ENCODE measurements around the gene ONECUT3.

ONECUT3 gene

GRCh38 chr19:1761528-1762242, 8.4 kb downstream of the ONECUT3 start:
- Mint-ChIP-seq H3K27me3 (ENCODE audit: low read depth, poor library complexity) (peaks cover 100% of the 10 kb centered on the region), H3K36me3 (ENCODE audit: low read depth) (no peaks in the 10 kb centered on the region)
- TF ChIP-seq CTCF (IDR thresholded peaks at IDR 0.05) = no peak

GRCh38 chr19:1762243-1763117, 9.2 kb downstream of the ONECUT3 start:
- Mint-ChIP-seq H3K9me3 (peaks cover 4% of the 10 kb centered on the region), H3K4me1 (no peaks in the 10 kb centered on the region), H3K4me3 (no peak overlapping the region), H3K36me3 (ENCODE audit: low read depth) (no peaks in the 10 kb centered on the region), H3K27ac (no peak overlapping the region), H3K27me3 (ENCODE audit: low read depth, poor library complexity) (peaks cover 100% of the 10 kb centered on the region)
- no peak for TF ChIP-seq CTCF (IDR thresholded peaks at IDR 0.05)
- no peak for DNase-seq

More at GRCh38 chr19:1761528-1762242, 8.4 kb downstream of the ONECUT3 start:
- Mint-ChIP-seq H3K27ac (no peak overlapping the region), H3K4me1 (peaks cover 7% of the 10 kb centered on the region), H3K9me3 (peaks cover 4% of the 10 kb centered on the region), H3K4me3 (no peak overlapping the region)
- no peak for DNase-seq

DNA sequence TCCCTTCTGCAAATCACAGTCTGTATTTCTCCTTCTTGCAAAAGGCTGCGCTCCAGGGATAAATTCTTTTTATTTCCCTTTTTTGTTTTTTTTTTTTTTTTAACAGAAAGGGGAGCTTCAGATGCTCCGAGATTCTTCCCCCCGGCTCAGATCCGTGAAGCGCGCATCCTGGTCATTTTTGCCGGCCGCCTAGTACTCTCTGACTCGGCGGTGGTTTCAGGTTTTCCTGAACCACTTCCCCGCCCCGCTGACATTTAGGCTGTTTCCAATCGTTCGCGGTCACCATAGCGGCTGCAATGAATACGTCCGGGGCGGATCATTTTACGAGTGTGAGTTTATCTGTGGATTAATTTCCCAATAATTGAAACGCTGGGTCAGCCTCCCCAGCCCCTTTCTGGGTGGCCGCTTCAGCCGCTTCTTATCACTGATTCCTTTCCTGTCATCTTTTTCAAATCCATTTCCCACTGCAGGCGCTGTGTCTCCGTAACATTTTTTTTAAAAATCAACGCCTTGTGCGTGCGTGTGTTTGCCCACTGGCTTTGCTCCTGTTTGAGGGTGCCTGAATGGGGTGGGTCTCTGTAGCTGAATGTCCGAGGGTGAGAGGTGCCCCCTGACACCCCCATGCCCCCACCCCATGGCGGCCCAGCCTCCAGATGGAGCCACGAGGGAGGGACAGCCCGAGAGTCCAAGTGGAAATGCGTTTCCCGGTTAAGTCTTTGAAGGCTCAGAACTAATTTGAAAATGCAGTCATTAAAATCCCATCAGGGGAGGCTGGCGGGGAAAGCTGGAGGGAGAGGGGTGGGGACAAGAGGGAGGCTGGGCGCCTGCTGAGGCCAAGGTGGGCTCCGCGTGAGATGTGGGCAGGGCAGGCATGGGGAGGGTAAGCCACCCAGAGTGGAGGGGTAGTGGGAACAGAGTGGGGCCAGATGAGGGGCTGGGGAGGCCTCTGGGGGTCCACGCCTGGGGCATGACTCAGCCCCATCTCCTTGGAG, 10.6 kb downstream of the ONECUT3 start:
- Mint-ChIP-seq H3K4me1 (no peaks in the 10 kb centered on the region), H3K27ac (no peak overlapping the region), H3K4me3 (no peak overlapping the region), H3K36me3 (ENCODE audit: low read depth) (no peaks in the 10 kb centered on the region), H3K27me3 (ENCODE audit: low read depth, poor library complexity) (peaks cover 100% of the 10 kb centered on the region), H3K9me3 (peaks cover 5% of the 10 kb centered on the region)
- no peak for TF ChIP-seq CTCF (IDR thresholded peaks at IDR 0.05)
- no peak for DNase-seq

GRCh38 chr19:1764729-1765128, 11.4 kb downstream of the ONECUT3 start:
- no peaks in the 10 kb centered on the region for H3K4me1 Mint-ChIP-seq
- H3K4me3 Mint-ChIP-seq = no peak overlapping the region
- peaks cover 100% of the 10 kb centered on the region for H3K27me3 Mint-ChIP-seq (ENCODE audit: low read depth, poor library complexity)
- peaks cover 12% of the 10 kb centered on the region for H3K9me3 Mint-ChIP-seq
- no peak overlapping the region for H3K27ac Mint-ChIP-seq
- TF ChIP-seq CTCF (IDR thresholded peaks at IDR 0.05) = no peak
- no peak for DNase-seq
- no peaks in the 10 kb centered on the region for H3K36me3 Mint-ChIP-seq (ENCODE audit: low read depth)

- Mint-ChIP-seq H3K27ac (no peak overlapping the region), H3K36me3 (ENCODE audit: low read depth) (peaks cover under 1% of the 10 kb centered on the region), H3K27me3 (ENCODE audit: low read depth, poor library complexity) (peaks cover 100% of the 10 kb centered on the region), H3K9me3 (peaks cover 19% of the 10 kb centered on the region), H3K4me1 (no peaks in the 10 kb centered on the region), H3K4me3 (no peak overlapping the region)
- DNase-seq = no peak
- TF ChIP-seq CTCF (IDR thresholded peaks at IDR 0.05) = no peak
Measured at GRCh38 chr19:1765232-1765903, 12.1 kb downstream of the ONECUT3 start.

Data from nephron progenitor cell (in vitro differentiated cells).